Kidney epithelial cell (primary cell): ENCODE measurements around the gene FGFRL1. TPM values are rescaled to one million over a fixed set of nuclear protein-coding genes. Genes with fewer than 3 reads are reported as not detected.

Experiments
- DNase-seq: peaks from one replicate; pipeline ENCODE4 v3.0.0-alpha.2; 2010; ENCODE audit warnings: low read depth
- H3K27me3 ChIP-seq: 2 replicates; pipeline ENCODE4 v1.6.0; 2011; ENCODE audit warnings: low read length; ENCODE audit not compliant: control insufficient read depth, insufficient read depth
- H3K36me3 ChIP-seq: 2 replicates; pipeline ENCODE4 v1.5.1; 2011; ENCODE audit warnings: low read length; ENCODE audit not compliant: control insufficient read depth, insufficient read depth
- H3K4me3 ChIP-seq: 2 replicates; pipeline ENCODE4 v1.5.1; 2011; ENCODE audit warnings: low read depth, mild to moderate bottlenecking, control low read depth, low read length
- total RNA-seq: library from RNA; depleted of rRNA; stranded (reverse); fragments of >200 nt; gene quantifications from 2 replicates; pipeline ENCODE4 v1.2.3, GENCODE V29; 2015
- TF ChIP-seq, protein P1 (sequence below): IDR thresholded peaks from 2 replicates; pipeline ENCODE4 v1.5.1; 2011; ENCODE audit warnings: mild to moderate bottlenecking, moderate library complexity, low read length, control low read depth, inconsistent platforms; ENCODE audit not compliant: insufficient read depth, poor library complexity, severe bottlenecking

FGFRL1 gene
- total RNA-seq, 1 donor from 2014 or later: 39.2 TPM

DNA sequence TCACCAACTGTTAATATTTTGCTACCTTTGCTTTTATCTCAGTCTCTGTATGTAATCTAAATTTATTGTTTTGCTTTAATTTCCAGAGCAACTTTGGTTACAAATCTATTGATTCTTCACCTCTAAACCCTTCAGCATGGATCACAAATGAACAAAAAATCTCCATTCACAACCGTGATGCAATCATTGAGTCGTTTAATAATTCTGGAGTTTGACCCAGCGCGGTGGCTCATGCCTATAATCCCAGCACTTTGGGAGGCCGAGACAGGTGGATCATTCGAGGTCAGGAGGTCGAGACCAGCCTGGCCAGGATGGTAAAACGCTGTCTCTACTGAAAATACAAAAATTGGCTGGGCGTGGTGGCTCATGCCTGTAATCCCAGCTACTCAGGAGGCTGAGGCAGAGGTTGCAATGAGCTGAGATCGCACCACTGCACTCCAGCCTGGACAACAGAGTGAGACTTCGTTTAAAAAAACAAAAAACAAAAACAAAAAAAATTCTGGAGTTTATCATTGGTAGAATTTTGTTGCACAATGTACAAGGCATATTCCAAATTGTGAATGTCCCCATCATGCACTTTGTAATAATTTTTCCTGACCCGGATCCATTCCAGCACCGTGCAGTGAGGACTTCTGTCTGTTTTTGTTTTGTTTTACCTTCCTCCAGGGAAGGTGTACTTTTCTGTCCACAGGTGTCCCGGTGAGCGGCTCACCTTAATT lies 26.9 kb upstream of the FGFRL1 start:
- no peak for DNase-seq
- Histone ChIP-seq H3K36me3 (no peaks in the 10 kb centered on the region), H3K27me3 (no peaks in the 10 kb centered on the region), H3K4me3 (no peak overlapping the region)
- TF ChIP-seq, protein P1, sequence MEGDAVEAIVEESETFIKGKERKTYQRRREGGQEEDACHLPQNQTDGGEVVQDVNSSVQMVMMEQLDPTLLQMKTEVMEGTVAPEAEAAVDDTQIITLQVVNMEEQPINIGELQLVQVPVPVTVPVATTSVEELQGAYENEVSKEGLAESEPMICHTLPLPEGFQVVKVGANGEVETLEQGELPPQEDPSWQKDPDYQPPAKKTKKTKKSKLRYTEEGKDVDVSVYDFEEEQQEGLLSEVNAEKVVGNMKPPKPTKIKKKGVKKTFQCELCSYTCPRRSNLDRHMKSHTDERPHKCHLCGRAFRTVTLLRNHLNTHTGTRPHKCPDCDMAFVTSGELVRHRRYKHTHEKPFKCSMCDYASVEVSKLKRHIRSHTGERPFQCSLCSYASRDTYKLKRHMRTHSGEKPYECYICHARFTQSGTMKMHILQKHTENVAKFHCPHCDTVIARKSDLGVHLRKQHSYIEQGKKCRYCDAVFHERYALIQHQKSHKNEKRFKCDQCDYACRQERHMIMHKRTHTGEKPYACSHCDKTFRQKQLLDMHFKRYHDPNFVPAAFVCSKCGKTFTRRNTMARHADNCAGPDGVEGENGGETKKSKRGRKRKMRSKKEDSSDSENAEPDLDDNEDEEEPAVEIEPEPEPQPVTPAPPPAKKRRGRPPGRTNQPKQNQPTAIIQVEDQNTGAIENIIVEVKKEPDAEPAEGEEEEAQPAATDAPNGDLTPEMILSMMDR: no peak

DNA sequence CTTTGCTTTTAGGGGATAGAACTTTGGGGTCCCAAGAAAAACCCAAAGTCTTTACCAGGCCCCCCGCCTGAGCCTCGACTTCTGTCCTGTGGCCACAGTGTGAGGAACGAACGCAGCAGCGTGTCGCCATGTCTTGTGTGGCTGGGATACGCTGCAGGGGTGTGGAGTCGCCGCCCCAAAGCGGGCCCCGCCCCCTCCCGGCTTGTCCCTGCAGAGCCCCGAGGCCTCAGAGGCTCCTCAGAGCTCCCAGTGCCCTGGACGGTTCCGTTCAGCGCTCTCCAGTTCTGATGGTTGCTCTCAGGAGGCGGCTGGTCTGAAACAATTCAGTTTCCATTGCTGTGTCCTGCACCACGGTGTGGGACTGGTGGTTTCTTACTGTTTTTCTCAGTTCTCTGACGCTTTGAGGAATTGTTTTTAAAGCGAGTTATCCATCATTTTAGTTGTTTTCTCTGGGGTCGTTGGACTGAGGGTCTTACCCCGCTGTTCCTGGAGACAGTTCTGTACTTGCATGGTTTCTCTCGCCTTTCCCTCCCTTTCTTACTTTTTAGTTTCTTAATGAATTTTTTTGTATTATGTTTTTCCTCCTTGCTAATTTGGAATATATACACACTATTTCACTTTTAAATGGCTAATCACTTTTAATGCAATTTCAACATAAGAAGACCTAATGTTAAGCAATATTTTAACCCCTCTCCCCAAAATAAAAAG lies 26.1 kb upstream of the FGFRL1 start:
- TF ChIP-seq, protein P1: no peak
- Histone ChIP-seq H3K27me3 (no peaks in the 10 kb centered on the region), H3K4me3 (no peak overlapping the region), H3K36me3 (no peaks in the 10 kb centered on the region)
- no peak for DNase-seq

DNA sequence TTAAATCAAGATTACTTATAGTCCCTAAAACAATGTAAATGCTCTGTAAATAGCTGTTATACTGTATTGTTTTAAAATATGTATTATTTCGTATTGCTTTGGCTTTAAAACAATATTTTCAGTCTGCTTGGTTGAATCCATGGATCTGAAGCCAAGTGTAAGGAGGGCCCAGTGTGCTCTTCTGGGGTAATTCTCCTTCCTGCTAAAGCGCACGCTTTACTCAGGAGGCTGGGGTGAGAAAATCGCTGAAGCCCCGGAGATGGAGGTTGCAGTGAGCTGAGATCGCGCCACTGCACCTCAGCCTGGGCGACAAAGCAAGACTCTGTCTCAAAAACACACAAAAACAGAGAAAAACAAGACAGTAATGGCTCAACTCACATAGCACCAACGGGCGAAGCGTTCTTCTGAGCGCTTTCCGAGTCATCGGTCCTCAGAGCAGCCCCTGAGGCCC lies 25.0 kb upstream of the FGFRL1 start:
- no peak for DNase-seq
- Histone ChIP-seq H3K27me3 (no peaks in the 10 kb centered on the region), H3K36me3 (no peaks in the 10 kb centered on the region), H3K4me3 (peak overlapping the region; percentile 45)
- TF ChIP-seq, protein P1: no peak

DNA sequence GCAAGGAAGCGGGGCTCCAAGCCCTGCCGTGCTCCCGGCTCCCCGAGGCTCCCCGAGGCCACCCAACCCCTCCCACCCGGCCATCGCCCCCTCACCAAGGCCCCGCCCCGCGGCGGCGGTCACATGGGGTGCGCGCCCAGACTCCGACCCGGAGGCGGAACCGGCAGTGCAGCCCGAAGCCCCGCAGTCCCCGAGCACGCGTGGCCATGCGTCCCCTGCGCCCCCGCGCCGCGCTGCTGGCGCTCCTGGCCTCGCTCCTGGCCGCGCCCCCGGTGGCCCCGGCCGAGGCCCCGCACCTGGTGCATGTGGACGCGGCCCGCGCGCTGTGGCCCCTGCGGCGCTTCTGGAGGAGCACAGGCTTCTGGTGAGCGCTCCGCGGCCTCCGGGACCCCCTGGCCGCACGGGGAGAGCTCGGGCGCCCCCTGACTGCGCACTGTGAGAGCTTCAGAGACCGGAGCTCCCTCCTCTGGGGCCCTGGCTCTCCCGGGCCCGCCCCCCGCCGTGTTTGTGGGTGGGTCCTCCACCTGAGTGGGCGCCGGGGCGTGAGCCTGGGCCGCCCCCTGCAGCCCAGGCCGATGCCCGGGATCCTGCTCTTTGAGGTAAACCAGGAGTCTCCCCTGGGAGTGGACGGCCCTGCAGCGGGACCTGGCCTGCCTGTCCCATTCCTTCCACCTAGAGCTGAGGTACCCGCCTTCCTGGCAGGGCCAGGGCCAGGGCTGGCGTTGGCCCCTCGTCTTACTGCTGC lies 24.4 kb upstream of the FGFRL1 start, which contains the start of gene IDUA:
Gene IDUA (plus strand): TSS at position 166 of the 745 bp plus-strand sequence. CDS start 41 bp downstream, at position 207.
- Histone ChIP-seq H3K36me3 (no peaks in the 10 kb centered on the region), H3K4me3 (peak within 1 kb of the TSS; percentile 45), H3K27me3 (no peaks in the 10 kb centered on the region)
- TF ChIP-seq, protein P1: peak; percentile 68
- no peak for DNase-seq

DNA sequence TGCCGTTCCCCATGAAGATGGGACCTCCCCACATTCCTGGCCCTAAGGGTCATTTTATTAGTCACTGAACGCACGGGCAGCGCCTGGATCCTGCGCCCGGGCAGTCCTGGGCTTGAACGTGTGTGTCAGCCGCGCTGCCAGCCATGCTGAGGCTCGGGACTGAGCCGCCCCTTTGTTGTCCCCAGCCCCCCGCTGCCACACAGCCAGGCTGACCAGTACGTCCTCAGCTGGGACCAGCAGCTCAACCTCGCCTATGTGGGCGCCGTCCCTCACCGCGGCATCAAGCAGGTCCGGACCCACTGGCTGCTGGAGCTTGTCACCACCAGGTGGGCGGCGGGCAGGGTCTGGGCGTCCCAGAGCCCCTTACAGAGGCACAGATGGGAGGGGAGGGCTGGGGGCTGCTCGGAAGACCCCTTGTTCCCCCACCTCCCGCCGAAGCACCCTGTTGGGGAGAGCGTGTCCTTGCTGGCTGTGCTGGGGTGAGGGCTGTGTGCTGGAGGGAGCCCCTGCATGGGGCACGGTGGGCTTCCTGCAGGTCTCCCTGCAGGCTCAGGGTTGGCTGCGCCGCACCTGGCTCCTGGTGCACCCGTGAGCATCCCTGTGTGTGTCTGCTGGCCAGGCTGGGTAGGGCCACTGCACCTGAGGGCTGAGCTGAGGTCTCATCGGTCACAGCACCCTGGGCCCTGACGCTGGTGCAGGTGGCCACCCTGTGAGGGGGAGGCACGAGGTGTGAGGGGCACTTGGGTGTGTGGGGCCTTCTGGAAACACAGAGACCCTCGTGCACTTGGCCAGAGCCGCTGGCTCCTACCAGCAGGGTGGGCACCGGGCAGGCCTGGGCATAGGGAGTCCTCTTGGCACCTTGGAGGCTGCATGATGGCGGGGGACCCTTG lies 23.6 kb upstream of the FGFRL1 start:
- TF ChIP-seq, protein P1: no peak
- peak overlapping the region; percentile 45 for H3K4me3 ChIP-seq
- DNase-seq: no peak
- no peaks in the 10 kb centered on the region for H3K36me3 ChIP-seq
- no peaks in the 10 kb centered on the region for H3K27me3 ChIP-seq
